H9 (cell line): ENCODE data around the gene HBD. TPM values are rescaled to one million over a fixed set of nuclear protein-coding genes. Genes with fewer than 3 reads are reported as not detected.

ENCODE experiments used
- DNase-seq: peaks from one replicate; pipeline ENCODE4 v3.0.0-alpha.2; 2017
- H2AFZ ChIP-seq: one replicate; pipeline ENCODE4 v1.6.1; 2013; ENCODE audit warnings: mild to moderate bottlenecking, low read length, control low read depth, moderate library complexity
- H2AK5ac ChIP-seq: 2 replicates; pipeline ENCODE4 v1.6.1; 2013; ENCODE audit warnings: low read length, control low read depth, mixed read lengths; ENCODE audit not compliant: insufficient read length
- H2BK120ac ChIP-seq: one replicate; pipeline ENCODE4 v1.6.1; 2013; ENCODE audit warnings: low read depth, mild to moderate bottlenecking, low read length, control low read depth, inconsistent platforms; ENCODE audit not compliant: poor library complexity, severe bottlenecking
- H2BK12ac ChIP-seq: 2 replicates; pipeline ENCODE4 v1.6.1; 2013; ENCODE audit warnings: low read length, control low read depth, mixed read lengths, low read depth; ENCODE audit not compliant: insufficient read length
- H2BK15ac ChIP-seq: 2 replicates; pipeline ENCODE4 v1.6.1; 2013; ENCODE audit warnings: low read depth, low read length, control low read depth
- H2BK20ac ChIP-seq: one replicate; pipeline ENCODE4 v1.6.1; 2013; ENCODE audit warnings: low read depth, mild to moderate bottlenecking, low read length, control low read depth, inconsistent platforms; ENCODE audit not compliant: poor library complexity, severe bottlenecking
- H2BK5ac ChIP-seq: 2 replicates; pipeline ENCODE4 v1.6.1; 2013; ENCODE audit warnings: low read length, control low read depth, mixed read lengths; ENCODE audit not compliant: insufficient read length
- H3K14ac ChIP-seq: 2 replicates; pipeline ENCODE4 v1.6.1; 2013; ENCODE audit warnings: low read length, control low read depth; ENCODE audit not compliant: insufficient read depth
- H3K18ac ChIP-seq: 2 replicates; pipeline ENCODE4 v1.6.1; 2013; ENCODE audit warnings: low read depth, mild to moderate bottlenecking, mixed read lengths, low read length, control low read depth; ENCODE audit not compliant: insufficient read length
- H3K23ac ChIP-seq: 2 replicates; pipeline ENCODE4 v1.6.1; 2013; ENCODE audit warnings: low read length, control low read depth, mixed read lengths, low read depth; ENCODE audit not compliant: insufficient read length
- H3K23me2 ChIP-seq: 2 replicates; pipeline ENCODE4 v1.6.1; 2013; ENCODE audit warnings: low read depth, mild to moderate bottlenecking, mixed read lengths, low read length, control low read depth; ENCODE audit not compliant: insufficient read length, poor library complexity, severe bottlenecking
- H3K27ac ChIP-seq: 2 replicates; pipeline ENCODE4 v1.5.1; 2013; ENCODE audit warnings: low read length, control low read depth, mixed read lengths, low read depth; ENCODE audit not compliant: insufficient read length
- H3K27me3 ChIP-seq: 2 replicates; pipeline ENCODE4 v1.6.1; 2013; ENCODE audit warnings: low read length, control low read depth, inconsistent platforms; ENCODE audit not compliant: insufficient read depth
- H3K4ac ChIP-seq: 2 replicates; pipeline ENCODE4 v1.6.1; 2013; ENCODE audit warnings: low read depth, mild to moderate bottlenecking, control low read depth, inconsistent platforms, low read length, moderate library complexity
- H3K4me1 ChIP-seq: 2 replicates; pipeline ENCODE4 v1.6.1; 2013; ENCODE audit warnings: low read length, control low read depth, inconsistent platforms; ENCODE audit not compliant: insufficient read depth
- H3K4me2 ChIP-seq: 2 replicates; pipeline ENCODE4 v1.6.1; 2013; ENCODE audit warnings: low read length, control low read depth, mixed read lengths; ENCODE audit not compliant: insufficient read length, insufficient read depth
- H3K56ac ChIP-seq: 2 replicates; pipeline ENCODE4 v1.6.1; 2013; ENCODE audit warnings: low read depth, mild to moderate bottlenecking, mixed read lengths, low read length, control low read depth; ENCODE audit not compliant: insufficient read length
- H3K79me1 ChIP-seq: 2 replicates; pipeline ENCODE4 v1.6.1; 2013; ENCODE audit warnings: low read depth, mild to moderate bottlenecking, moderate library complexity, low read length, control low read depth, inconsistent platforms; ENCODE audit not compliant: insufficient read depth, poor library complexity, severe bottlenecking
- H3K79me2 ChIP-seq: 2 replicates; pipeline ENCODE4 v1.6.1; 2013; ENCODE audit warnings: low read length, control low read depth, inconsistent platforms; ENCODE audit not compliant: insufficient read depth
- H3K9ac ChIP-seq: 2 replicates; pipeline ENCODE4 v1.6.1; 2013; ENCODE audit warnings: low read length, control low read depth, mixed read lengths; ENCODE audit not compliant: insufficient read length; ENCODE audit errors: extremely low read depth
- H3K9me3 ChIP-seq: one replicate; pipeline ENCODE4 v1.6.1; 2013; ENCODE audit warnings: low read depth, low read length, inconsistent platforms; ENCODE audit not compliant: control insufficient read depth
- H3T11ph ChIP-seq: one replicate; pipeline ENCODE4 v1.6.1; 2013; ENCODE audit warnings: mild to moderate bottlenecking, low read length, control low read depth, inconsistent platforms
- H4K20me1 ChIP-seq: one replicate; pipeline ENCODE4 v1.6.1; 2013; ENCODE audit not compliant: control insufficient read depth, insufficient read length, insufficient read depth
- H4K5ac ChIP-seq: 2 replicates; pipeline ENCODE4 v1.6.1; 2013; ENCODE audit warnings: low read depth, mild to moderate bottlenecking, mixed read lengths, low read length, control low read depth; ENCODE audit not compliant: insufficient read length
- H4K8ac ChIP-seq: replicated peaks from 2 replicates; pipeline ENCODE4 v1.6.1; 2013; ENCODE audit warnings: low read length, control low read depth, mixed read lengths, low read depth; ENCODE audit not compliant: insufficient read length
- H4K91ac ChIP-seq: 2 replicates; pipeline ENCODE4 v1.6.1; 2013; ENCODE audit warnings: low read depth, mild to moderate bottlenecking, moderate library complexity, mixed read lengths, low read length, control low read depth; ENCODE audit not compliant: insufficient read length
- H3K27ac Mint-ChIP-seq, 3 experiments: 2 replicates in 2 of 3; 3 replicates in 1 of 3; pipeline ENCODE4 v1.8.0; 2020 to 2021; ENCODE audit warnings: mixed read lengths in 3 of 3, mild to moderate bottlenecking in 1 of 3, moderate library complexity in 1 of 3
- H3K27me3 Mint-ChIP-seq: 2 replicates; pipeline ENCODE4 v1.8.0; 2021; ENCODE audit warnings: low read depth, mild to moderate bottlenecking, moderate library complexity, mixed read lengths
- H3K36me3 Mint-ChIP-seq, 3 experiments: 2 replicates in 2 of 3; 3 replicates in 1 of 3; pipeline ENCODE4 v1.8.0; 2020 to 2021; ENCODE audit warnings: low read depth in 3 of 3, mixed read lengths in 3 of 3; ENCODE audit not compliant: insufficient read depth in 1 of 3
- H3K4me1 Mint-ChIP-seq, 2 experiments: 2 replicates each; pipeline ENCODE4 v1.8.0; 2020; ENCODE audit warnings: mixed read lengths in 2 of 2
- H3K4me3 Mint-ChIP-seq, 2 experiments: 2 replicates in 1 of 2; 3 replicates in 1 of 2; pipeline ENCODE4 v1.8.0; 2020 to 2021; ENCODE audit warnings: mild to moderate bottlenecking in 2 of 2, mixed read lengths in 2 of 2, moderate library complexity in 1 of 2
- H3K9me3 Mint-ChIP-seq, 2 experiments: 2 replicates in 1 of 2; 3 replicates in 1 of 2; pipeline ENCODE4 v1.8.0; 2020; ENCODE audit warnings: mild to moderate bottlenecking in 2 of 2, mixed read lengths in 2 of 2, moderate library complexity in 1 of 2
- WGBS: extraction: QIAGEN DNeasy Blood & Tissue Kit; methylation state at CpG from one replicate; pipeline ENCODE4 v1.1.7; 2013; ENCODE audit warnings: missing lambda C conversion rate, low lambda C conversion rate, mixed read lengths; ENCODE audit not compliant: insufficient read length; ENCODE audit errors: extremely low coverage; 5-methylcytosine and 5-hydroxymethylcytosine counted together
- total RNA-seq: library from RNA; stranded (reverse); gene quantifications from 2 replicates; pipeline ENCODE4 v1.2.1, GENCODE V29; 2021
- TF ChIP-seq, protein P1 (sequence below): fragments of 200-600 bp; sonication (generic); conservative IDR thresholded peaks from 3 replicates; pipeline ENCODE4 v1.8.0; 2021; ENCODE audit warnings: antibody characterized with exemption, mild to moderate bottlenecking

The HBD gene
- total RNA-seq, 1 experiment from 2014 or later = not detected

DNA sequence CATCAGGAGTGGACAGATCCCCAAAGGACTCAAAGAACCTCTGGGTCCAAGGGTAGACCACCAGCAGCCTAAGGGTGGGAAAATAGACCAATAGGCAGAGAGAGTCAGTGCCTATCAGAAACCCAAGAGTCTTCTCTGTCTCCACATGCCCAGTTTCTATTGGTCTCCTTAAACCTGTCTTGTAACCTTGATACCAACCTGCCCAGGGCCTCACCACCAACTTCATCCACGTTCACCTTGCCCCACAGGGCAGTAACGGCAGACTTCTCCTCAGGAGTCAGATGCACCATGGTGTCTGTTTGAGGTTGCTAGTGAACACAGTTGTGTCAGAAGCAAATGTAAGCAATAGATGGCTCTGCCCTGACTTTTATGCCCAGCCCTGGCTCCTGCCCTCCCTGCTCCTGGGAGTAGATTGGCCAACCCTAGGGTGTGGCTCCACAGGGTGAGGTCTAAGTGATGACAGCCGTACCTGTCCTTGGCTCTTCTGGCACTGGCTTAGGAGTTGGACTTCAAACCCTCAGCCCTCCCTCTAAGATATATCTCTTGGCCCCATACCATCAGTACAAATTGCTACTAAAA, 7.5 kb downstream of the HBD start, which contains the start of gene HBB:
Gene HBB (minus strand): TSS at position 340 of the 579 bp plus-strand sequence. CDS start 50 bp downstream, at position 290.
- Histone ChIP-seq H4K91ac (no peak within 1 kb of the TSS), H3K23me2 (no peaks in the 10 kb centered on the region), H3K9me3 (no peaks in the 10 kb centered on the region), H2BK5ac (no peak within 1 kb of the TSS), H3K79me2 (no peaks in the 10 kb centered on the region), H3K9ac (no peak within 1 kb of the TSS), H3K4ac (no peak within 1 kb of the TSS), H2BK120ac (no peak within 1 kb of the TSS), H3T11ph (no peak within 1 kb of the TSS), H2BK15ac (no peak within 1 kb of the TSS), H2AFZ (no peak within 1 kb of the TSS), H3K27me3 (no peaks in the 10 kb centered on the region), H3K79me1 (no peaks in the 10 kb centered on the region), H2AK5ac (no peak within 1 kb of the TSS), H3K56ac (no peak within 1 kb of the TSS), H4K20me1 (no peaks in the 10 kb centered on the region), H3K4me1 (no peaks in the 10 kb centered on the region), H4K8ac (no peak within 1 kb of the TSS), H3K18ac (no peak within 1 kb of the TSS), H3K14ac (no peak within 1 kb of the TSS), H3K4me2 (no peak within 1 kb of the TSS), H2BK20ac (no peak within 1 kb of the TSS), H3K27ac (no peak within 1 kb of the TSS), H2BK12ac (no peak within 1 kb of the TSS), H4K5ac (no peak within 1 kb of the TSS), H3K23ac (no peak within 1 kb of the TSS)
- H3K27ac Mint-ChIP-seq = no peak within 1 kb of the TSS; a peak in 1 of 7 replicates
- TF ChIP-seq, protein P1, sequence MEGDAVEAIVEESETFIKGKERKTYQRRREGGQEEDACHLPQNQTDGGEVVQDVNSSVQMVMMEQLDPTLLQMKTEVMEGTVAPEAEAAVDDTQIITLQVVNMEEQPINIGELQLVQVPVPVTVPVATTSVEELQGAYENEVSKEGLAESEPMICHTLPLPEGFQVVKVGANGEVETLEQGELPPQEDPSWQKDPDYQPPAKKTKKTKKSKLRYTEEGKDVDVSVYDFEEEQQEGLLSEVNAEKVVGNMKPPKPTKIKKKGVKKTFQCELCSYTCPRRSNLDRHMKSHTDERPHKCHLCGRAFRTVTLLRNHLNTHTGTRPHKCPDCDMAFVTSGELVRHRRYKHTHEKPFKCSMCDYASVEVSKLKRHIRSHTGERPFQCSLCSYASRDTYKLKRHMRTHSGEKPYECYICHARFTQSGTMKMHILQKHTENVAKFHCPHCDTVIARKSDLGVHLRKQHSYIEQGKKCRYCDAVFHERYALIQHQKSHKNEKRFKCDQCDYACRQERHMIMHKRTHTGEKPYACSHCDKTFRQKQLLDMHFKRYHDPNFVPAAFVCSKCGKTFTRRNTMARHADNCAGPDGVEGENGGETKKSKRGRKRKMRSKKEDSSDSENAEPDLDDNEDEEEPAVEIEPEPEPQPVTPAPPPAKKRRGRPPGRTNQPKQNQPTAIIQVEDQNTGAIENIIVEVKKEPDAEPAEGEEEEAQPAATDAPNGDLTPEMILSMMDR = no peak
- no peak within 1 kb of the TSS for H3K4me3 Mint-ChIP-seq
- DNase-seq = no peak
- WGBS = no CpG with 5 or more reads among the region's 3 CpGs
- H3K36me3 Mint-ChIP-seq = peaks cover 3 to 6% (median 3%) of the 10 kb centered on the region in 3 experiments; a peak in 5 of 7 replicates
- no peaks in the 10 kb centered on the region for H3K27me3 Mint-ChIP-seq
- H3K9me3 Mint-ChIP-seq = peaks cover 7% of the 10 kb centered on the region in 2 experiments
- H3K4me1 Mint-ChIP-seq = no peaks in the 10 kb centered on the region
